Rectal smooth muscle tissue (tissue), 1 donor: Measurements from ENCODE around the gene RBBP5.

Experiments used
- H3K27ac ChIP-seq: one replicate; pipeline ENCODE4 v1.7.0; 2013; ENCODE audit warnings: low read depth, low read length, inconsistent platforms
- H3K27me3 ChIP-seq: one replicate; pipeline ENCODE4 v1.7.0; 2013; ENCODE audit warnings: low read length; ENCODE audit not compliant: control insufficient read depth, insufficient read depth
- H3K36me3 ChIP-seq: one replicate; pipeline ENCODE4 v1.7.0; 2013; ENCODE audit warnings: low read length; ENCODE audit not compliant: control insufficient read depth, insufficient read depth
- H3K4me1 ChIP-seq: one replicate; pipeline ENCODE4 v1.7.0; 2013; ENCODE audit warnings: low read length; ENCODE audit not compliant: control insufficient read depth, insufficient read depth
- H3K4me3 ChIP-seq: one replicate; pipeline ENCODE4 v1.7.0; 2013; ENCODE audit warnings: low read length
- H3K9ac ChIP-seq: one replicate; pipeline ENCODE4 v1.7.0; 2013; ENCODE audit warnings: low read length

RBBP5 gene

DNA sequence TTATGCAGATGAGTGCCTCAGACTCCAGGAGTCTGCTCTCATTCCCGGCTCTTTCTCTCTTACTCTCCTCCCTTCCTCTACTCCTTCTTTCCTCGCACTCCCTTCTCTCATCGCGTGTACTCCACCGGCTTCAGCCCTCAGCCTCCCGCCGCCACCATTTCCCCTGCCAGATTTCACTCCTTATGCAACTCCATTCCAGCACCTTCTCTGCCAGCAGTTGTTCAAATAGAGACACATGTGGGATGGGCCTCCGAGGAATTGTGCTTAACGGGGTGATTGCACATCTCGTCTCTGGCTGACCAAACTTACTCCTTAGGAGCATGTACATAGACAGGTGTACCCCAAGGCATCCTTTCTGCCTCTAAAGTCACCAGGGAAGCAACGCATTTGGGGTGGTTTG is 76.6 kb downstream of the RBBP5 start:
- H3K4me1 ChIP-seq: no peaks in the 10 kb centered on the region
- no peak overlapping the region for H3K4me3 ChIP-seq
- H3K27ac ChIP-seq: no peak overlapping the region
- peaks cover 24% of the 10 kb centered on the region for H3K27me3 ChIP-seq
- H3K36me3 ChIP-seq: no peaks in the 10 kb centered on the region
- H3K9ac ChIP-seq: no peak overlapping the region

GRCh38 chr1:205044741-205045140 is 77.0 kb downstream of the RBBP5 start:
- no peak overlapping the region for H3K4me3 ChIP-seq
- H3K36me3 ChIP-seq: no peaks in the 10 kb centered on the region
- H3K27ac ChIP-seq: no peak overlapping the region
- H3K27me3 ChIP-seq: peaks cover 24% of the 10 kb centered on the region
- no peak overlapping the region for H3K9ac ChIP-seq
- no peaks in the 10 kb centered on the region for H3K4me1 ChIP-seq

DNA sequence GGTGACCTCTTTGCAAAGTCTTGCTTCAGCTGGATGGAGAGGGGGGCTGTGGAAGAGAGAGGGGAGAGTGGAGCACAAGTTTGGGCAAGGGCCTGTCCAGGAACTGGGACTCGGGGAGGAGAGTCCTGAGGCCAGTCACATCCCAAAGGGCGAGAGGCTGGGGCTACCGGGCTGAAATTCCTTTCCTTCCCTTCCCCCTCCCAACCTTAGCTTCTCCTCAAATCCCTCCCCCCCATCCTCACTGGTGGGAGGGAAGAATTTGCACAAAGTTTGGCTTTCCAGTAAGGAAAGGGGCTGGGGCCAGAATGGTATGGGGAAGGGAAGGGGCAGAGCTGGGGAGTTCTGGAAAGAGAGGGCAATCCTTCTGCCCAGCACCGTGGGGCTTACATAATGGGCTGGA is 77.9 kb downstream of the RBBP5 start:
- no peak overlapping the region for H3K4me3 ChIP-seq
- peaks cover 24% of the 10 kb centered on the region for H3K27me3 ChIP-seq
- no peak overlapping the region for H3K9ac ChIP-seq

GRCh38 chr1:205042911-205043806 is 78.6 kb downstream of the RBBP5 start, which contains the start of gene CNTN2:
Gene CNTN2 (plus strand): TSS chr1:205043212. CDS start chr1:205053186, 9,974 bp downstream.
- H3K4me1 ChIP-seq: no peaks in the 10 kb centered on the region
- no peak within 1 kb of the TSS for H3K27ac ChIP-seq
- H3K9ac ChIP-seq: no peak within 1 kb of the TSS
- H3K27me3 ChIP-seq: peaks cover 24% of the 10 kb centered on the region
- no peak within 1 kb of the TSS for H3K4me3 ChIP-seq
- H3K36me3 ChIP-seq: no peaks in the 10 kb centered on the region

More for the DNA sequence above, 77.9 kb downstream of the RBBP5 start:
- H3K27ac ChIP-seq: no peak overlapping the region
- no peaks in the 10 kb centered on the region for H3K36me3 ChIP-seq
- no peaks in the 10 kb centered on the region for H3K4me1 ChIP-seq

DNA sequence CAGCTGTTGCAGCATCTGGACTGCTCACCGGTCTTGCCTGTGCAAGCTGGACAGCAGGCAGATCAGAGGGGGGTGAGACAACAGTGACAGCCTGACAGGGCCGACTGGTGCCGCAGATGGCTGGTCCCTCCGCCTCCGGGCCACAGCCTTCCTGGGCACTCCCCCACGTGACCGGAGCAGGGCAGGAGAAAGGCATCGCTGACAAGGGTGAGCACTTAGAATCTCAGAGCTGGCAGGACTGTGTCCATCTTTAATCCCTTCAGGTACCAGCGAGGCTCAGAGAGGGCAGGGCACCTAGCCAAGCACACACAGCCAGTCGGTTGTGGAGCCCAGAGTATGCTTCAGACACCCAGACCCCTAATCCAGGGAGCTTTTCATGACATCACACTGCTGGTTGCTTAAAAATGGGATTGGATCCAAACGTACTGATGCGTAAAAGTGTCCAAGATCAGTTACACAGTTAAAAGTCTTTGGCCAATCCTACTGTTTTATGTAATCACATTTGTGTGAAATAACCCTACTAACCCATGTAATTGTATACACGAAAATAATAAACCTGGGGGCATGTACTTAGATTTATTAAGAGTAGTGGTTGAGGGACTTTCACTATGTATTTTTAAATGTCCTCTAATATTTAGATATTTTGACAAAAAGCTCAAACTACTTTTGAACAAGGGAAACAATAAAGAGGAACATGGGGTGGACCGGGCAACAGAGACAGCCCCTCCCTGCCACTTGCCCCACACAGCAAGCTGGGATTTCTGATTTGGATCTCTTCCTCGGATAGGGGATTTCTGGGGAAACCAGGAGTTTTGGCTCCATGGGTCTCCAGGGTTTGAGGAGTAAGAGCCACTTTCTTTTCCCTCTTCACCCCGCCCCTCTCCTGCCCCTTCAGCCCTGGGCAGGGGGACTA is 79.5 kb downstream of the RBBP5 start:
- Histone ChIP-seq H3K27ac (no peak overlapping the region), H3K9ac (no peak overlapping the region), H3K4me3 (no peak overlapping the region), H3K36me3 (no peaks in the 10 kb centered on the region), H3K27me3 (peaks cover 24% of the 10 kb centered on the region), H3K4me1 (no peaks in the 10 kb centered on the region)

- Histone ChIP-seq H3K9ac (no peak overlapping the region), H3K27ac (no peak overlapping the region), H3K27me3 (peaks cover 18% of the 10 kb centered on the region), H3K4me1 (no peaks in the 10 kb centered on the region), H3K4me3 (no peak overlapping the region), H3K36me3 (no peaks in the 10 kb centered on the region)
Observed at GRCh38 chr1:205041001-205041715, 80.6 kb downstream of the RBBP5 start.

DNA sequence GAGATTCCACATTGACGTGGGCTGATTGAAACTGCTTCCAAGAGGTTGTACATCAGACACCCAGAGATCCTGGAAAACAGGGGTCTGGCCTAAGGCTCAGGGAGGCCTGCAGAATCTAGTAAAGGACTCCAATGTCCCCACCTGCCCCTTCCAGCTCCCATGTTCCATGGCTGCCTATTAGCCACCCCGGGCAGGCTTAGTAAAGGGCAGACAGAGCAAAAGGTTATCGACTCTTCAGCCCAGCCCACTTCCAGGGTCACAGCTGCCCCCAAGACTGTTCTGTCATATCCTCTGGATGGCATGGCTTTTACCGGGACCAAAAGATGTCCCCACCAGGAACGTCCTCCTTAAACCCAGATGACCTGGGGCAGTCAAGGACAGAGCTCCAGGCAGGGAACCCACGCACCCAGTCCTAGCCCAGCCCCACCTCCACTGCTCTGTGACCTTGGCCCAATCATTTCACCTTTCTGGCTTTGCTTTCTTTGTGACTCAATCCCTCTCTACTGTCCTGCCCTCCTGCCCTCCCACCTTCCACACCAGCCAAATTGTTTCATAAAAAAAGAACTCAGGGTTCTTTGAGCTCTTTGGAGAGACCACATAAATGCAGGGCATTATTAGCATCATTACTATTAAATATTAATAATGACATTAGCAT is 83.5 kb downstream of the RBBP5 start:
- no peaks in the 10 kb centered on the region for H3K4me1 ChIP-seq
- no peak overlapping the region for H3K27ac ChIP-seq
- H3K9ac ChIP-seq: no peak overlapping the region
- H3K36me3 ChIP-seq: no peaks in the 10 kb centered on the region
- peaks cover 5% of the 10 kb centered on the region for H3K27me3 ChIP-seq
- H3K4me3 ChIP-seq: no peak overlapping the region

- no peaks in the 10 kb centered on the region for H3K4me1 ChIP-seq
- H3K27ac ChIP-seq: no peak overlapping the region
- no peak overlapping the region for H3K4me3 ChIP-seq
- H3K27me3 ChIP-seq: peaks cover 5% of the 10 kb centered on the region
- H3K36me3 ChIP-seq: no peaks in the 10 kb centered on the region
- no peak overlapping the region for H3K9ac ChIP-seq
Observed at GRCh38 chr1:205037539-205037938, 84.2 kb downstream of the RBBP5 start.
